HG02885 (cell line): ENCODE results near the gene TMEFF2.

Experiments used
- ATAC-seq: cut with Tn5 transposase; IDR thresholded peaks from one replicate; pipeline ENCODE4 v1.9.1; 2021; ENCODE audit warnings: mild to moderate bottlenecking; ENCODE audit not compliant: unreplicated experiment, poor library complexity

The TMEFF2 gene

DNA sequence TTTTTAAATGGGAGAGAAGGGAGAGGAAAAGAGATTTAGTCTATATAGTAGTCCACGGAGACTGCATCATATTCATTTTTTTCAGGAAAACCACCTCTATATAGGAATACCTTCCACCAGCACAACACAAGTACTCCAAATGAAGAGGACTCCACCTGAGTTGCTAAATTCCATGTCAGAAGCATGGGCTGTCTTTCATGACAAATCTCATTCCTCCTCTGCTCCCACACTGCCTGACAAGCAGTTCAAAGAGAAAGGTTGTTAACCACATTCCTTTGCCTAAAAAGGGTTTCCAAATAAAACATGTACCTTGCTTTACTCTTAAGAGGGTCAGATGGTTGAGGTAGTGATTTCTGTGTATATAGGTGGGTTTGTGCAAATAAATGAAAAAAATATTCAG is 122.0 kb downstream of the TMEFF2 start:
- ATAC-seq: no peak

DNA sequence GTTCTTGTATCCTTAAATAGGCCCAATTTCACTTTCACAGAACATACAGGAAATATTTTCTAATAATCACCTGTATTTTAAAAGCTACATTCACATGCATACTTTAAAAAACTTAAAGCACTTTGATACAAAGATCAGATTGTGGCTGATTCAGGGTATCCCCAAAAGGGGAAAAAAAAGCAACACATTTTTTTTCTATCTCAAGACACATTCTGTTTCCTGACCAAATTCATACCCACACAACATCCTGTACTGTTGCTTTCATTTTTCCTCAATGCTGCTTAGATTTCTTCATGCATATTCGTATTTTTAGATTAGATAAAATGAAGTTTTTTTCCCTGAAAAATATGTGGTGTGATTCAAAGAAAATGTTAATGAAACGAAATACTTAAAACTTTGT is 122.5 kb downstream of the TMEFF2 start:
- ATAC-seq: no peak

DNA sequence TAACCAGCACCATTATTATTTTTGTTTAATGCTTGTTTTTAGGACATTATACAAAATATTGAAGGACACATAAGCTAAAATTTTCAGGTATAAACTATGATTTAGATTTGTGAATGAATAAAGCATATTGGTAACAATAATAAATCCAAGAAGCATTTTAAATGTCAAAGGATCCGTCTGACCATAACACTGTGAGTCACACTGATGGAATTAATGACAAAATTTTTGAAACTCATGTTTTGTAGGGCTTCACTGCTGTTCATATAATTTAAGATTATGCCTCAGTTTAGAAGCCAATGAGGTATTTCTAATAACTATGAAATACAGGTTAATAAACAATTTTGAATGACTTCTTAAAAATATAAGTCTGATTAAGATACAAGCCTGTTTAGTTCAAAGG is 124.6 kb downstream of the TMEFF2 start:
- no peak for ATAC-seq

DNA sequence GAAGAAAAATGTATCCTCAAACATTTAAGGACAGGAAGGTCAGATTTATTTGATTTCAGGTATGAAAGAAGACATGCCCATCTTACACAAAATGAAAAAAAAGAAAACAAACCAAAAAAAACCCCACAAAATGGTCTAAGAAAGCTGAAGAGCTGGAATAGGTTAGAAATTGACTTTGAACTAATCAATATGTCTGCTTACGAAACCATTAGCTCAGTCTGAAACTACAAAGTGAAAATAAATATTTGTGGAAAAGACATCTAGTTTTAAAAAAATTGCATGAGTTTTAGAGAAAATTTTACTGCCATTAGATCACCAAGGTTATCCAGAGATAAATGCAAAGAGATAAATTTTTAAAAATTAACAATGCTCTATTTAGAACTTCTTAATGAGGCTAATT is 125.3 kb downstream of the TMEFF2 start:
- no peak for ATAC-seq

DNA sequence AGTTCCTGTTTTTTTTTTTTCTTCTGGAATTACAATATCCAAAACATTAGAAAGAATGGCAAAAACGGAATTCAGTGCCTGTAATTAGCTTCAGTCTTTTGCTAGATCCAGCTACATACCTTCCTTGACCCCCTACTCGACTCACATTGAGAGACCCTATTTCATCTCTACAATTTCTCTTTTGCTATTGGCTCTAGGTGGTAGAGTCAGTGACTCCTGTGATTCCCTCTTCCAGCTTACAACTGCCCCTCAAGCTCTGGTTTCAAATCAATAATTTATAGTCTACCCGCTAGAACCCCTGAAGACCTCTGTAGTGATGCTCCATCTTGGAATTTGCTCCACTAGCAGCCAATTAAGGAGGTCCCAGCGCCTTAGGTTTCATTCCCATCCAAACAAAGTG is 125.8 kb downstream of the TMEFF2 start:
- ATAC-seq: no peak

DNA sequence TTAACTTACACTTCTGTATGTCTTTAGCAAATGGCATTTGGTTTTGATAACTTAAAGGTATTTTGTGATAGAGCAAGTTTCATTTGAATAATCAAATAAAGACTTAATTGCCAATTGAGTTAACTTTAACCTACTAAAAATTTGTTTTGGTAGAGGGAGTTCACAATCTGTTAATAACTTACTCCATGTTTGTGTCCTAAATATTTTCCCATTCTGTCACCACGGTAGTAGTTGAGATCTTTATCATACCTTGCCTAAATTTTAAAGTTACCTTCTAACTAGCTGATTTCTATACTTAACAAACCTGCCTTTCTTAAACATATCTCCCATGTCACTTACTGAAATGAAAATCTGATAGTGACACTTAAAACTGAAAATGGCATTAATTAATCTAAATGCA is 127.1 kb downstream of the TMEFF2 start:
- no peak for ATAC-seq

DNA sequence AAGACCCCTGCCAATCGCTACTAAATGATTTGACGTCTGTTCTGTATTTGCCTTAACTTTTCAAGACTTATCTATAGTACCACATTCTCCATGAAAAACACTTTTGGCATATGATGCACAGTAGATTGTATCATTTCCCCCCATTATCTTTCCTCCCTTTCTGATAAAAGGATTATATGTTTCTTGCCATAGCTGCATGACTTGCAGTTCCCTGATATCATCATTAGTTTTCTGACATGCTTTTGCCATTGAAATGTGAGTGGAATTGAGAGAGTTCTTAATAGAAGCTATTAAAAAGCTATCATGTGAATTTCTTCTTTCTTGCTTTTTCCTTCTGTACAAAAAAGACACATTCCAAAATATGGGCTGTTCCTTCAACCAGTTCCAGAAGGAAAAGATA is 130.3 kb downstream of the TMEFF2 start:
- ATAC-seq: no peak

DNA sequence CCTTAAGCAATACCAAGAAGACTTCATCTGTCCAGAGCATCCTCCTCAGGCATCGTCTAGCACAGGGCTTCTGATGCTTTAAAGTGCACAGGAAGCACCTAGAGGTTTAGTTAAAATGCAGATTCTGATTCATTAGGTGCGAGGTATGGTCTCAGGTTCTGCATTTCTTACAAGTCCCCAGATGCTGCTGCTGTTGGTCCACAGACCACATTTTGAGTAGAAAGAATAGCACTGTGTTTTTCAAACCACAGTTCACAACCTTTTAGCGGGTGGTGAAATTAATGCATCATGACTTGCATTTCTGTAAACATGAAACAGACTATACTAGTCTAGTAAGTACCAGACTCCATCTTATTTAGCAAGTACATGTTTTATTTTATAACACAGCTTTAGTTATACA is 134.6 kb downstream of the TMEFF2 start:
- no peak for ATAC-seq

DNA sequence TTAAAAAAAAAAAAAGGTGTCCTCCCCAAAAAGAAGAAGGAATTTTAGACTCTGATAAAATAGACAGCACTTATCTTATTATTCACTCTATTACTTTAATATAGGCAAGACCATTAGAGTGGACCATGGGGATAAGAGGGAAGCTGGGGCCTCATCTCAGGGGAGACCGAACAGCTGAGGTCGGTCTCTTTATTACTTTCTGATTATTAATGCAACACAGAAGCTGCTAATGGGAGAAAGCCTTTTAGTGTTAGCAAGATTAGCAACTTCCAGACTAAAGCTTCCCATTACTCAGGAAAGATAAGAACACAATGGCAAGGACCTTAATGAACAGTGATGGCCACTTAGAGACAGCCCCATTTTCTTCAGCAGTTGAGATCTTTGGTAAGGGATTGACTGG is 135.5 kb downstream of the TMEFF2 start:
- no peak for ATAC-seq

DNA sequence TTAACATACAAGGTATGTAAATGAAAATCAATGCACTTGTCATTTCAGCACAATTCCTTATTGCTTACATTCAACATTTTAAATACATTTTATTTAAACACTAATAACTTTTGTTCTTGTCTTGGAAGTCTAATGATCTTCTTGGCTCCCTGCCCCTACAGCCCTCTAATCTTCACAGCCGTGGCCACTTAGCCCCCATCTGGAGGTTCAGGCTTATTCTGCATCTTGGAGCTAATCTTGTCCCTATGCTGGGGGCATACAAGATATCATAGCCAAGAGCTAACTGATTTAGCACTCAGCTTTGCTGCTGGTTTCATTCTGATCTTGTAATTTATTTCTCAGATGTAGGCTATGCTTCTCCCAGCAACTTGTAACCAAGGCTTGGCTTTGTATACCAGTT is 140.8 kb downstream of the TMEFF2 start:
- no peak for ATAC-seq

DNA sequence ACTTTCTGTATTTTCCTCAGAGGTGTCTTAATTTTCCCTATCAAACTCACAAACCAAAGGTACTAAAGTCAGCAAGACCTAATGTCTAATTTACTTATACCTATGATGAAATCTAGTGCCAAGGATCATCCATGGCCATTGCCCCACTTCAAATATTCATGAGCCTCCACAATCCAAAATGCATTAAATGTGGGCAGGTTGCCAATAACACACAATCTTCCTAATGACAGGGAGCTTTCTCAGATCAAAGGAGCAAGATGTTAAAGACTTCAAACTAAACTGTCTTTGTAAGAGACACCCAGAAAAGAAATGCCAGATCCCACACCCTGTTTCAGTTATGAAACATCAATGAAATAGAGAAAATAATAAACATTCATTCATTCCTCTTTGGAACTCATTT is 143.2 kb downstream of the TMEFF2 start:
- no peak for ATAC-seq

DNA sequence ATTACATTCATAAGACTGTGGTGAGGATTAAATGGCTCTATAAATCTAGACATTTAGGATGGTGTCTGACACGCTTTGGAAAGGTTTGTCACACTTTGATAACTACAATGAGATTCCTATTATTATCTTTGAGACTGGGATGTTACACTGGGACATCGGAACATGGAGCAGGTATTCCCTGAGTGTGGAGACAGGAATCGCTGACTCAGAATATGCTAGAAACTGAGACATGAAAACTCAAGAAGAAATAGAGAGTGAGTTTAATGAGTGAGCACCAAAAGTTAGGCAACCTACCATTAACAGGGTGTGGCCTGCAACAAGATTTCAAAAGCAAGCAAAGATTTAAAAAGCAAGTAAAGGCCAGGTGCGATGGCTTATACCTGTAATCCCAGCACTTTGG is 145.4 kb downstream of the TMEFF2 start:
- ATAC-seq: no peak

DNA sequence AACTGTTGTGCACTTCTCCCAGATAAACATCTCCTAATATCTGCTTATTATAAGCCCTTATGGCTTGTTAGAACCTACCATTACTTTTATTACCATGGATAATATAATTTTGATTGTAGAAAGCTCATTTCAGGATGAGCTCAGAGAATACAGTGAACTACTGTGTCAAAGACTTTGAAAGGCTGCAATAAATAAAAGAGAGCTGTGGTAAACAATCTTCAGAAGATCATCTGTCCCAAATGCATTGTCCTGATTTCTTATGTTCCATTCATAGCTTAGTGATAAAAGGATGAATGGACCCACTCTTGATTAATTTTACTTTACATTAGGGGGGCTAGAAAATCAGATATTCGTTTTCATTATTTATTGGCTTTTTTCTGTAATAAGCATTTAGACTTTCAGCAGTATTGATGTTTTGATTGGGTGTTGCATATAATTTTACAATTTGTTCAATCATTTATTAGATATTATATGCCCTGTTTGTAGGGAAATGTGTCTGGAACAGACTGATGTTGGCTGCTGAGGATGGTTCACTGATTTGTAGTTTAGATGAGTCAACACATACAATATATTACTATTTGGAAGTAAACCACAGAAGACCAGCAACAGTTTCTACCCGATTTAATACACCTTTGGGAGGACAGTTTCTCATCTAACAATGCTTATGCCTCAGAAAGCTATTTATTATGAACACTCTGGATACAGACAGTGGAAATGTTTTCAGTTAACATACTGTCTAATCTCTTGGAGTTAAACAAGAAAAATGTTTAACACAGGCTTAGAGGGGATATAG is 147.2 kb downstream of the TMEFF2 start:
- no peak for ATAC-seq

DNA sequence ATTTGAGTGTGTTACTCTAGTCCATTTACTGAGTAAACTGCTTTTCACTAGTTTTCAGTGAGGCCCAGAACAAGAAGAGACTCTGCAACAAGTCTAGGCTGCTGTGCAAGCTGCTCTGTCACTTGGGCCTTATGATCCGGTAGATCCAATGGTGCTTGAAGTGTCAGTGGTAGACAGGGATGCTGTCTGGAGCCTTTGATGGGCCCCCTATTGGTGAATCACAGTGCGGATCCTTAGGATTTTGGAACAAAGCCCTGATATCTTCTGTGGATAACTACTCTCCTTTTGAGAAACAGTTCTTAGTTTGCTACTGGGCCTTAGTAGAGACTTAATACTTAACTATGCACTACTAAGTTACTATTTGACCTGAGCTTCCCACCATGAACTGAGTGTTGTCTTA is 150.2 kb downstream of the TMEFF2 start:
- ATAC-seq: no peak

DNA sequence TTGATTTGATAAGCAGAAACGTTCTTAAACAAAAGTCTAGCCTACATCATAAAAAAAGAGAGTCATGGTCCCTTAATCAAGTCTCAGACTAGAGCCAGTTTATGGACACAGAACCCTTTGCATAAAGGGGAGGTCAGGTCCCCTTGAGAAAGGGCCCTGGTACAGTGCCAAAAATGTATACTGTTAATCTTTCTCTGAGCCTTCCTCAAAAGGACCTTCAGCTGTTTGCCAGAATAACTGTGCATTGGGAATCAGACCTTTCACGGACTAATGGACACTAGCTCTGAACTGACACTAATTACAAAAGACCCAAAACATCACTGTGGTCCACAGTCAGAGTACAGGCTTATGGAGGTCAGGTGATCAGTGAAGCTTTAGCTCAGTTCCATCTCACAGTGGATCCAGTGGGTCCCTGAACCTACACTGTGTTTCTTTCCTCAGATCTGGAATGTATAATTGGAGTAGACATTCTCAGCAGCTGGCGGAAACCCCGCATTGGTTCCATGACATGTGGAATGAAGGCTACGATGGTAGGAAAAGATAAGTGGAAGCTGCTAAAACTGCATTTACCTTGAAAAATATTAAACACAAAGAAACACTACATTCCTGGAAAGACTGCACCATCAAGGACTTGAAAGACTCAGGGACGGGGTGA is 151.4 kb downstream of the TMEFF2 start:
- no peak for ATAC-seq

DNA sequence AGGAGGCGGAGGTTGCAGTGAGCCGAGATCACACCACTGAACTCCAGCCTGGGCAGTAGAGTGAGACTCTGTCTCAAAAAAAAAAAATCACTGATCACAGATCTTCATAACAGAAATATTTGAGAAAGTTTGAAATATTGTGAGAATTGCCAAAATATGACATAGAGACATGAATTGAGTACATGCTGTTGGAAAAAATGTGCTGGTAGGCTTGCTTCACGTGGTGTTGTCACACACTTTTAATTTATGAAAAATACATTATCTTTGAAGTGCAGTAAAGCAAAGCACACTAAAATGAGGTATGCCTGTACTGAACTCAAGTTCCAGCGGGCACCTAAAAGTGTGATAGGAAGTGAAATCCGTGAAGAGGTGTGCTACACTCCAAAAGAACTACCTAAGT is 152.6 kb downstream of the TMEFF2 start:
- ATAC-seq: no peak

DNA sequence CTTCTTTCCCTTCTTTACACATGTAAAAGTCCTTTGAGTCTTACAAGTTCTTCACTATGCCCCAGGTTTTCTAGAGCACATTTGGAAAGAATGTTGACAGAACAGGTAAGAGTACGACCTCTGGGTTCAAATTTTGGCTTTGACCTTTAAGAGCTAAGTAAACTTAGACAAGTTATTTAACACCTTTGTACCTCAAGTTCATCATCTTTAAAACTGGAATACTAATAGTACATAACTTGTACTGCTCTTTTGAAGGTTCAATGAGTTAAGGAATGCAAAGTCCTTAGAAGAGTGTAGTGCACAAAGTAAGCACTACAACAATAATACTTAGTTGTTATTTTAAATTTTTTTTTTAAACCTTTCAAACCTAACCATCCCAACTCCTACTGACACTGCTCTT is 156.6 kb downstream of the TMEFF2 start:
- no peak for ATAC-seq

DNA sequence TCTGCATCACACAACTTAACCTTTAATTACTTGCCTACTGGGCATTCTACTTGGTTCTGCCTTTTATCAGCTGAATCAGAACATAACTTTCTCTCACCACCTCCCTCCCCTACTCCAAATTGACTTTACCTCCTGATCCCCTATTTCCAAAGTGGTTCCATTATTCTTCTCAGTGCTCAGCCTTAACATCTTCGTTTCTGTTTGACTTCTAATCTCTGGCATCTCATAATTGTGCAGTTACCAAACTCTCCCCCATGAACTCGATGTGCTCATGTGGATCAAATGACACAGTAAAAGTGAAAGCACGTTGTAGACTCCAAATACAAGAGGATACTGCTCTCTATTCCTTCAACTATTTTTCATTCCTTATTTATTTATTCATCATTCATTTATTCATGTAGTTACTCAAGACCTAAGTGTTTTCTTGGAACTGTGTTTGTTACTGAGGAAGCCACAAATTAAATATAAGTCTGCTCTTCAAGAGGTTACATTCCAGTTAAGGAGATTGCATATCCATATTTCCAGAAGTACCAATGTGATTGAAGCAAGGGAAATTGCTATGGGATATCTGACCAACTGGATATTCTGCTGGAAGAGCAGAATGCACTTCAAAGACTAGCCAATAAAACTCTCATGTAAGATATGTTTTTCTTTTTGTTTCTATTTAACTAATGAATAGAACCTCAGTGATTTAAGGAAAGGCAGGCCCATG is 158.8 kb downstream of the TMEFF2 start:
- no peak for ATAC-seq

DNA sequence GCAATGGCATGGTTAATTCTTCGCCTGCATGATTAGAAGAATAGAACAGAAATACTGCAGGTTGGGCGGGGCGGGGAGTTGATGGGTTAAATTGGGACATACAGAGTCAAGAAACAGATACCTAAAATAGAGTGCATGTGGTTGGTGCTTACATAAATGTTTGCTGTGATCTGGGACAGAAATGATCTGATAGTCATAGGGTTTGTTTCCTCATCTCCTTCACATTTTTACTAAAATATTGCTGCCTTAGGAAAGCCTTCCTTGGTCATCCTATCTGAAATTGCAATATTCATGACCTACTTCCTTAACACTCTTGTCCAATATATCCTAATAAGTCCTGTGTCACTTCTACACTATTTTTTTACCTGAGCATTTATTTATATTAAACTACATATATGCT is 163.9 kb downstream of the TMEFF2 start:
- ATAC-seq: no peak

DNA sequence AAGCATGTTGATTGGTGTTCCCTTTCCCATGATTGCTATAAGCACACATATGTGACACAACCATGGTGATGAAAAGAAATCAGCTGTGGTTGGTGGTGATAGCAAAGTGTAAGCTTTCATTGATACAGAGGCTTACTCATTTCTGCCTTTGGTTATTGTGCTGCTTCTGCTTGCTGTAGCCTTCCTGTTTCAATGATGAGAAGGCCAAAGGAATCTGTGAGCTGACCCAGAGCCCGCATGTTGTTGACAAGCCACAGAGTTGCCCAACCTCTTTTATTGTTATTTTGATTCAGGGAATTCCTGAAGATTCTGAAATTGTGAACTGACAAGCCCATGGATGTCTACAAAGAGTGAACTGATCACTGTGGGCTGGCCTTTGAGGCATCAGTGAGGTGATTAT is 164.4 kb downstream of the TMEFF2 start:
- no peak for ATAC-seq

DNA sequence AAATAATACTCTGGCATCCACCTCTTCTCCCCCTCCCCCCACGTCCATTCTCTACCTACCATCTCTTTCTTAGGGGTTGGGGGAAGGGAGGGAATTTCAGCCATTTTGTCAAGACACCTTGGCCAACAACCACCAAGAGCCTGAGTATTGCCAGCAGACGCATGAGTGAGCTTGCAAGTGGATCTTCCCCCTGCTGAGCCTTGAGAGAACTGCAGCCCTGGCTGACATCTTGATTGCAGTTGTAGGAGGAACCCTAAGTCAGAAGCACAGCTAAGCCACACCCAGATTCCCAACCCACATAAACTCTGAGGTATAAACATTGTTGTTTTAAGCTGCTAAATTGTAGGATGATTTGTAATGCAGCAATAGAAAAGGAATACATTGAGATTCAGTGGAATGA is 165.6 kb downstream of the TMEFF2 start:
- ATAC-seq: peak; percentile 88

DNA sequence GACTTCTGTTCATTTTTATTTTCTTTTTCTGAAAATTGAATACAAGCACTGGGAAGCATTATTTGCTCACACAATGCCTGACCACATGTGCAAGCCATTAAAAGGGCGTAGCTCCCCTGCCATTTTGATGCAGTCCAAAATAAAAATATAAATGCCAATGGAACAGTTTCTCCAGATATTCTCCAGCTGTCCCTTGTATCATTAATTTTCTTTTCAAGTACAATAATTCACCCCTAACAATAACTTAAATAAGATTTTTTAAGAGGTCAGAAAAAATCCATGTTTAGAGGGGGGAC is 168.0 kb downstream of the TMEFF2 start:
- no peak for ATAC-seq
